Hematopoietic multipotent progenitor cell treated with erythropoietin and hydrocortisone succinate and interleukin-3 and kit ligand, for 6 days (in vitro differentiated cells): ENCODE data around the gene KLHDC7B.
"Not testable (repeated sequence)": the region's sequence is repeated elsewhere in the genome, so short reads cannot be mapped to it uniquely, and the experiment has no call there.

ENCODE experiments used
- DNase-seq: peaks from one replicate; pipeline ENCODE4 v3.0.0-alpha.2; 2015

The KLHDC7B gene

DNA sequence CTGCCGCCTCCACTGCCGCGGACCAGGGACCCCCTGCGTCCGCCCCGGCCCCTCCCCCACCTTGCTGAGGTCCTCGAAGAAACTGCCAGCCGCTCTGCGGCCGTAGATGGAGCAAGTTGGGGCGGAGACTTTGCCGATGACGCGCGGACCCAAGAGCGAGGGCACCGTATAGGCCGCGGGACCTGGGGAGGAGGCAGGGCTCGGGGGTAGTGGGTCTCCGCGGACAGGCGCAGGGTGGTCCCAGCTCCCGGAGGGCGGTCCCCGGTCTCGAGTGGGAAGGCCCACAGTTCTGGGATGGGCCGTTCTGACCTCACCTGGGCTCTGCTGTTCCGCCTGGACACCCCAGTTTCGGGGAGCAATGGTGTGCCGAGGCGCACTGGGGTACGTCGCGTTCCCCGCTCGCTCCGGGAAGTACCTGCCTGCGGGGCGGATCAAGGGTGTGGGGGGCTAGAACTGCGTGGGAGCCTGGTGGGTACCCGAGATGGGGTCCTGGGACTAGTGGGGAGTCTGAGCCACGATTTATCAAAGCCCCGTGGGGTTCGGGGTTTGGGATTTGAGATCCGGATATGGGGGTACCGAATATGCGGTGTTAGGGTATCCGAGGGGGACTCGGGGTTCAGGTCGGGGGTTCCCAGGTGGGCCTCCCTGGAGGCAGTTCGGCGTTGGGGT is 14.7 kb upstream of the KLHDC7B start:
- peak; percentile 93 for DNase-seq

DNA sequence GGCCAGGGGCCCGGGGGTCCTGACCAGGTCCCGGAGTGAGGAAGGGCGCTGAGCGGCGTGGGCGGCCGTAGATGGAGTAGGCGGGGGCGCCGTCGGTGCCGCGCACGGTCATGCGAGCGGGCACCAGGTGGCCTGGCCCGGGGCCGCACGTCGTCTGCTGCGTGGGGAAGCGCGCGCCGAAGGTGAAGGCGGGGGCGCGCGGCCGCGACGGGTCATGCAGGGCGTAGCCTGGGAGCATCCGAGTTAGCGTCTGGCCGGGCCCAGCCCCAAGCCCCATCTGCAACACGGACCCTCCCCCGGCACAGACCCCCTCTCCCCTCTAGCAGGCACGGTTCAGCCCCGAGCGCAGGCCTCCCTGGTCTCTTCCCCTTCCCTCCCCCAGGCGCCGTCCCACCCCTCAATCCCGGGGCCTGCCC is 14.1 kb upstream of the KLHDC7B start:
- peak; percentile 58 for DNase-seq

DNA sequence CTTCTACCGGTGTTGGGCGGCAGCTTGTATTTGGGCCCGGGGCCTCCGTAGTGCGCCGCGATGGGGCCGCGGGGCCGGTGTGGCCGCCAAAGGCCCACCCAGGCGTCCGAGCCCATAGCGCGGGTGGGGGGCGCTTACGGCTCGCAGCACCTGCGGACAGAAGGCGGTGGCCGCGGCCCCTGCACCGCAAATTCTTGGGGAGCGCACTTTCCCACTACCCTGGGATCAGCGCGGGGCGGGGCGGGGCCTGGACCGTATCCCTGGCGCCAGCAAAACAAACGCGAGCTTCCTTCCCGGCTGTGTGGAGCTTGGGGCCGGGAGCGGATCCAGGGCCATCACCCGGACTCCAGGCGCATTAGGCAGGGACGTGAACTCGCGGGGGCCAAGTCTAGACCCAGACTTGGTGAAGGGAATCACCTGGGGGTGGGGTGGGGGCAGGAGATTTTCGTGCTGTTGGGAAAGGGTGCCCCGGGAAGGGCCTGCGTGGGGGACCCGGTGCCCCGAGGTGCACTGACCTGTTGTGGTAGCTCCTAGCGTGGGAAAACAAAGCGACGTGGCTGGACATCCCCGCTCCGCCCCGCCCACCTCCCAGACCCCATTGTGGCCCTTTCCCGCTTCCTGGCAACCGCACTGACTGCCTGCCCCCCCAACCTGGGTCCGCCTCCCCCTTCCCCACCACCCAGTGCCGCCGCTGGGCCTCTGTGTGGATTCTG is 13.6 kb upstream of the KLHDC7B start:
- peak; percentile 16 for DNase-seq

DNA sequence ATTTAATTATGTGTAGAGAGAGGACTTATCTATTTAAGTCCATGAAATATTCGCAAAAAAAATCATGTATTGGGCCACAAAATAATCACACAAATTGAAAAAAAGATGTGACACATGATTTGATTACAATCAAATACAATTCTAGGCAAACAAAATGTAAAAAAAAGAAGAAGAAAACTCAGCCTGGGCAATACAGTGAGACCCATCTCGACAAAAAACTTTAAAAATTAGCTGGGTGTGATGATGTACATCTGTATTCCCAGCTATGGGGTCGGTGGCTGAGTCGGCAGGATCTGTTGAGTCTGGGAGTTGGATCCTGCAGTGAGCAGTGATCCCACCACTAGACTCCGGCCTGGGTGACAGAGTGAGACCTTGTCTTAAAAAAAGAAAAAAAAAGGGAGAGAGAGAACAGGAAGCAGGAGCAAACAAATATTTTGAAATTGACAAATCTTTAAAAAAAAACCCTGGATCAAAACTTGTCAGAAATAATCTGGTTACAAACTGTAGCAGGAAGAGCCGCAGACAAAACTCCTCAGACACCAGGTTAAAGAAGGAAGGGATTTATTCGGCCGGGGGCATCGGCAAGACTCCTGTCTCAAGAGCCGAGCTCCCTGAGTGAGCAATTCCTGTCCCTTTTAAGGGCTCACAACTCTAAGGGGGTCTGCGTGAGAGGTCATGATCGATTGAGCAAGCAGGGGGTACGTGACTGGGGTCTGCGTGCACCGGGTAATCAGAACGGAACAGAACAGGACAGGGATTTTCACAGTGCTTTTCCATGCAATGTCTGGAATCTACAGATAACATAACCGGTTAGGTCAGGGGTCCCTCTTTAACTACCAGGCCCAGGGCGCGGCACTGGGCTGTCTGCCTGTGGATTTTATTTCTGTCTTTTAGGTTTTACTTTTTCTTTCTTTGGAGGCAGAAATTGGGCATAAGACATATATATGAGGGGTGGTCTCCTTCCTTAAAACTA is 12.6 kb upstream of the KLHDC7B start:
- no peak for DNase-seq

DNA sequence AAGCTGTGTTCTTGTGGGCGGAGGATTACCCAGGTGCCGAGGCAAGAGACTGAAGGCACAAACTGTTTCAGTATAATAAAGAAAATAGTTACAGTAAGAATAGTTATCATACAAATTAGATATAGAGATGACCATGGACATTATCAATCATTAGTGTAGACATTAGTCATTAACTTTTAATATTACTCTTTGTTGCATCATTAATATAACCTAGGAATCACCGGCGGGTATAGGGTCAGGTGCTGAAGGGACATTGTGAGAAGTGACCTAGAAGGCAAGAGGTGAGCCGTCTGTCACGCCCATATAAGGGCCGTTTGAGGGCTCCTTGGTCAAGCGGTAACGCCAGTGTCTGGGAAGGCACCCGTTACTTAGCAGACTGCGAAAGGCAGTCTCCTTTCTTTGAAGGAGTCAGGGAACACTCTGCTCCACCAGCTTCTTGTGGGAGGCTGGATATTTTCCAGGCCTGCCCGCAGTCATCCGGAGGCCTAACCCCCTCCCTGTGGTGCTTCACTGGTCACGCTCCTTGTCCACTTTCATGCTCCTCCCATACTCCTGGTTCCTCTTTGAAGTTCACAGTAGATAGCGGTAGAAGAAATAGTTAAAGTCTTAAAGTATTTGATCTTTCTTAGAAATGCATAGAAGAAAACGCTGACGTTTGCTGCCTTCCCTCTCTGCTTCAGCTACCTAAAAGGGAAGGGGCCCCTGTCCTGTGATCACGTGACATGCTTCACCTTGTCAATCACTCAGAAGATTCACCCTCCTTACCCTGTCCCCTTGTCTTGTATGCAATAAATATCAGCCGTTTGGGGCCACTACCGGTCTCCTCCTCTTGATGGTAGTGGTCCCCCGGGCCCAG is 11.6 kb upstream of the KLHDC7B start:
- not testable (repeated sequence) for DNase-seq

DNA sequence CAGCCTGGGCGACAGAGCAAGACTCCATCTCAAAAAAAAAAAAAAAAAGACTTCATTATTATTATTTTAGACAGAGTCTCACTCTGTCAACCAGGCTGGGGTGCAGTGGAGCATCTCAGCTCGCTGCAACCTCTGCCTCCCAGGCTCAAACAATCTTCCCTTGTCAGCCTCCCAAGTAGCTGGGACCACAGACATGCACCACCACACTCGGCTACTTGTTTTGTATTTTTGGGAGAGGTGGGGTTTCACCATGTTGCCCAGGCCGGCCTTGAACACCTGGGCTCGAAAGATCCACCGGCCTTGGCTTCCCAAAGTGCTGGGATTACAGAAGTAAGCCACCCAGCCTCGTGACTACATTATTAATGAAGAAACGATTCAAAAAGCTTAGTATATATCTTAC is 10.6 kb upstream of the KLHDC7B start:
- no peak for DNase-seq

DNA sequence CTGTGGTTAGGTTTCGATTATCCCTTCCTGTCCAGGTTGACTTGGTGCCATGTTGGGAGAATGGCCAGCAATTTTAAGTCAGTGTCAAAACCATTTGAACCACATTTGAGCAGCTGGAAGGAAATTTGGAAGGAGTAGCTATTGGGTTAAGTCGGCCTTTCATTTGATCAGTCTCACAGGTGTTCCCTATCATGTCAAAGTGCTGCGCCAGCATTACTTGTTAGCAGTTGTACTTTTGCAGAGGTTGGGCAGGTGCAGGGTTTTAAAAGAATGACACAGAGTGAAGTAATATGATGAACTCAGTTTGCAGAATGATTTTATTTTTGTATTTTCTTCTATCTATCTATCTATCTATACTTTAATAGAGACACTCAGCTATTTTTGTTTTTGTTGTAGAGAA is 9.5 kb upstream of the KLHDC7B start:
- DNase-seq, result no peak

DNA sequence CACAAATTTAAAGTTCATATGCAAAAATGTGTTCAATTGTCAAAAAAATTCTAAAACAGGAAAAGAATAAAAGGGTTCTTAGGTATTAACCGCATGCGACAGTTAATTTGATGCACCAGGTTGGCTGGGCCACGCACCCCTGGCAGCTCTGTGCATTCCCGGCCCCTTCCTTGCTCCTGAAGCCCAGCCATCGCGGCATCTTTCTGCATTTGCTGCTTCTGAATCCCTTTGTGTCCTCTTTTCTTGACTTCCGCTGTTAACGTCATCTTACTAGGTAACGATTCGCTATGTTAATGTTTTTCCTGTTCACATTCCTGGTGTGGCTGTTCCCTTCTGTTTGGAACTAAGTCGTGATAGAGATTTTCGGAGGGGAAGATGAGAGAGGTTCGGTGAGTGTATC is 7.9 kb upstream of the KLHDC7B start:
- DNase-seq, result no peak

DNA sequence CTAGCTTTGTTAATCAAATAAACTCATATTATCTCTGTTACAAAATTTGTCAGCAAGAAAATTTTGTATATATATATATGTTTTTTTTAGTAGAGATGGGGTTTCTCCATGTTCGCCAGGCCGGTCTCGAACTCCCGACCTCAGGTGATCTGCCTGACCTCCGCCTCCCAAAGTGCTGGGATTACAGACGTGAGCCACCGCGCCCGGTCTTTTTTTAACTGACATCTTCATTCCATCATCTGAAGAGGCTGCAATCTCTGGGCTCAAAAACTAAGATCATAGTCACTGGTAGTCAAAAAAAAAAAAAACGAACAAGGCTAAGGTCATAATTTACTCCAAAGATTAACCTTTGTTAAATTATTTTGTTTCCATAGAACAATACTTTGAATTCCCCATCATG is 5.3 kb upstream of the KLHDC7B start:
- no peak for DNase-seq

DNA sequence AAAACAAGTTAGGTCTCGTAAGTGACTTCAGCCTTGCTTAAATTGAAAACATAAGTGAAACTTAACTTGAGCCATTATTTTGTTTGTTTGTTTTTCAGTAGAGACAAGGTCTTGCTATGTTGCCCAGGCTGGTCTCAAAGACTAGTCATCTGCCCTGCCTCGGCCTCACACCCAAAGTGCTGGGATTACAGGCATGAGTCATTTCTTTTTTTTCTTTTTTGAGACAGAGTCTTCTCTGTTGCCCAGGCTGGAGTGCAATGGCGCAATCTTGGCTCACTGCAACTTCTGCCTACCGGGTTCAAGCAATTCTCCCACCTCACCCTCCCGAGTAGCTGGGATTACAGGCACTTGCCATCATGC is 4.1 kb upstream of the KLHDC7B start:
- DNase-seq, result not testable (repeated sequence)

DNA sequence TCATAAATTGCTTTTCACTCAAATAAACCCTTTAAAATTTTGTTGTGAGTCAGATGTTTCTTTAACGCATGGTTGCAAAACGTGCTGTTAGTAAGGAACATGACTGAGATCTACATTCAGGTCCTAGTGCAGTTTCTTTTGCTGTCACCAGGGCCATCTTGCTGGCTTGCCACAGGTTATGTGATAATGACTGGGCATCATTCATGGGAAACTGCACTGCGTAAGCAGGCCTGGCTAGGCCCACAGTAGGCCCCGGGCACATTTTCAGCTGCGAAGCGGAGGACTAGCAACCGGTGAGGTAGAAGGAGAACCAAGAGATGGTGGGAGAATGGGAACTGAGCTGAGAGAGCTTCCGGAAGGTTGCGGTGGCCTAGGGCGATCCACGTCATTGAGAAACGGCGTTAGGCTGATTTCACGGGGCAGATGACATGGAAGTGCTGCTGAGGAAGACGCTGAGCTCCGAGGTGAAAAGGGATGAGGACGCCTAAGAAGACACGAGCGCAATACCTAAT is 3.2 kb upstream of the KLHDC7B start:
- peak; percentile 49 for DNase-seq

DNA sequence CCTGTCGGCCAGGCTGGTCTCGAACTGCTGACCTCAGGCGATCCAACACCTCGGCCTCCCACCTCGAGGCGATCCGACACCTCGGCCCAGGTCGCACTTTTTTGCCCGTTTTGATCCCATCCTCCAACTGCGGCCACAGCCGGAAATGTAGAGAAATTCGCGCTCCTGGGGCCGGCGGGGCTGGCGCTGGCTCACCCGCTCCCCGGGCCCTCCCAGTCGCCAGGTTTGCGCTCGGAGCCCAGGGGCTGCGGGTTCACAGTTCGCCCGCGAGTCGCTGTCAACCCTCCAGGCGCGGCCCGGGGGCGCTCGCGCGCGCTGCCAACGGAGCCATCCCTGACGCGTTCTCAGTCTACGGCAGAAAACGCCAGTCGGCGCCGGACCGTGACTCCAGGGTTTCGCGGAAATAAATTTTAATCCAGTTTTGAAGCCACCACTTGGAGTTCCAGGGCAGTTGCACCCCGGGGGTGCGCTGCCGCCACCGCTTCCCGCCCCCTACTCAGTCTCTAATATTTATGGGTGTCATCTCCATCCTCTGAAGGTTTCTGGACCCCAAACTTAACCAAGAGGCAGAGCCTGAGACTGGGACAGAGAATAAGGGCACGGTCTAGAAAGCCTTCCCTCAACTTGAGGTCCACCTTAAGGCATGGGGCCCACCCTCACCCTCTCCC is 1.5 kb upstream of the KLHDC7B start:
- peak; percentile 87 for DNase-seq

DNA sequence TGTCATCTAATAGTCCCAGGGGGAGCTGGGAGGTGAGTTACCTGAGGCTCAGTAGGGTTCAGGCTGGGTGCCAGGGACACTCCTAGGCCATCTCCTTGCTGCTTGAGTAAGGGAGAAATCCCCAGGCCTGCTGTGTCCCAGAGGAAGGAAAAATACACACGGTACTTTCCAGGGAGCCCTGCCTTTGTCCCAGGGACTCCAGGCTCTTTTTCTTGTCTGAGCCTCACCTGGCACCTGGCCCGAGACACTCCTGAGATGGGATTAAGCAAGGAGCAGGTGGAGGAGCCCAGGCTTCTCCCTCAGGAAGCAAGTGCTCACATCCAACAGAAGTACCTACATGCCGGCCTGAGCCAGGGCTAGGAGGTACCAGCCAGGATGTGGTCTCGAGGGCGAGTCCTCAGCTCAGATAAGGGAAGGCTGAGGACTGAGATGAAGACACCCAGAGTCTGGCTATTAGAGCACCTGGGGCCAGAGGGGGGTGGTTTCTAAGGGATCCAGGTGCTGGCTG is 899 bp upstream of the KLHDC7B start:
- peak; percentile 66 for DNase-seq

DNA sequence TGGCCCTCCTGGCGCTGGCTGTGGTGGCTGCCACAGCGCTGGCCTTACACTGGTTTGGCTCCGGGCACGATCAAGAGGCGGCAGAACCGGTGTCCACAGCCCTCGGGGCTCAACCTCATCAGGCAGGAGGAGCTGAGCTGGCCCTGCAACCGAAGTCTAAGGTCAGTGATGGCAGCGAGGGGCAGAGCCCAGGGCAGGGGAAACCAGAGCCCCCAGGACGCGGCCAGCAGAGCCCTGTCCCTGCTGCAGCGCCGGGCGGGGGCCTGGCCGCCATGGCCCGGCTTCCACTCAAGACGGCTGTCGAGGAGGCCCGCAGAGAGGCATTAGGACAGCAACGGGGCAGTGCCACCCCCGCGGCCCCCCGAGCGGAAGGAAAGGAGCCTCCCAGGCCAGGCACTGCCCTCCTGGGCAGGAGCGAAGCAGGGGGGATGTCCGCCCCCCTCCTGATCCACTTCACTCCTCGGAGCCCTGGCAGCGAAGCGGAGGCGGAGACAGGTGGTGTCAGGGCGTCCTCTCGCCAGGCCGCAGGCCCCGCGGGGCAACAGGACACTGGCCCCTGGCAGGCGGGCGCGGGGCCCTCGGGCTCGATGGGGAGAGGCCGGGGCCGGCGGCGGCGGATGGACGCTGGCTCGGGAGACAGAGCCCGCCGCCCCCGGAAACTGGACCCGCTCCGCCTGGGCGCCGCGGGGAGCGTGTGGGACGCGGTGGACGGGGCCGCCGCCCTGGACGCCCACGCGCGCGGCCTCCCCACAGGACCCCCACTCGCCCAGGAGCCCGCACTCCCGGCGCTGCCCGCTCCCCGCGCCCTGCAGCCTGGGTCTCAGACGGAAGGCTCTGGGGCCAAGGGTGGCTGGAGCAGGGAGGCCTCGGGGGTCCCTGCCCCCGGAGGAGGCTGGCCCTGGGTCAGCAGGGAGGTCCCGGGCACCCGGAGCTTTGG is 895 bp downstream of the KLHDC7B start:
- no peak for DNase-seq

DNA sequence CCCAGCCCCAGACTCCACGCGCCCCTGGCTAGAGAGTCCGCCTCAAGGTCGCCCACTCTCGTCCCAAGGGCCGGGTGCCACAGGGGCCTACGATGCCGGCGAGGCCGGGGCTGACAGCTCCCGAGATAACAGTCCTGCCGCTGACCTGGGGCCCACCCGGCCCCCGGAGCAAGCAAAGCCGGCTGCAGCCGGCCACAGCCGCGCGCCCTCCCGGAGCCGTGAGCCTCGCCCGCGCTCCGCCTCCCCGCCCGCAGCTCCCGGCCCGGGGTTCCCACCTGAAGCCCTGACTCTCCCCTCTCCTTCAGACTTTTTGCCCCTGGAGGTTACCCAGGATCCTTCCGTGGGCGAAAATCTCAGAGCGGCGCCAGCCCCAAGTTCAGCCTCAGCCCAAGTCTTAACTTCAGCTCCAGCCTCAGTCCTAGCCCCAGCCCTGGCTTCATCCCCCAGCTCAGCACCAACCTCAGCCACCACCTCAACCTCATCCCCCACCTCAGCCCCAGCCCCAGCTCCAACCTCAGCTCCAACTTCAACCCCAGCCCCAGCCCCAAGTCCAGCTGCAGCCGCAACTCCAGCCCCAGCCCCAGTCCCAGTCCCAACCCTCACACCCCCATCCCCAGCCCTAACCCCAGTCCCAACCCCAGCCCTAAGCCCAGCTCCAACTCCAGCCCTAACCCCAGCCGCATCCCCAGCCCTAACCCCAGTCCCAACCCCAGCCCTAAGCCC is 1.7 kb downstream of the KLHDC7B start:
- no peak for DNase-seq

DNA sequence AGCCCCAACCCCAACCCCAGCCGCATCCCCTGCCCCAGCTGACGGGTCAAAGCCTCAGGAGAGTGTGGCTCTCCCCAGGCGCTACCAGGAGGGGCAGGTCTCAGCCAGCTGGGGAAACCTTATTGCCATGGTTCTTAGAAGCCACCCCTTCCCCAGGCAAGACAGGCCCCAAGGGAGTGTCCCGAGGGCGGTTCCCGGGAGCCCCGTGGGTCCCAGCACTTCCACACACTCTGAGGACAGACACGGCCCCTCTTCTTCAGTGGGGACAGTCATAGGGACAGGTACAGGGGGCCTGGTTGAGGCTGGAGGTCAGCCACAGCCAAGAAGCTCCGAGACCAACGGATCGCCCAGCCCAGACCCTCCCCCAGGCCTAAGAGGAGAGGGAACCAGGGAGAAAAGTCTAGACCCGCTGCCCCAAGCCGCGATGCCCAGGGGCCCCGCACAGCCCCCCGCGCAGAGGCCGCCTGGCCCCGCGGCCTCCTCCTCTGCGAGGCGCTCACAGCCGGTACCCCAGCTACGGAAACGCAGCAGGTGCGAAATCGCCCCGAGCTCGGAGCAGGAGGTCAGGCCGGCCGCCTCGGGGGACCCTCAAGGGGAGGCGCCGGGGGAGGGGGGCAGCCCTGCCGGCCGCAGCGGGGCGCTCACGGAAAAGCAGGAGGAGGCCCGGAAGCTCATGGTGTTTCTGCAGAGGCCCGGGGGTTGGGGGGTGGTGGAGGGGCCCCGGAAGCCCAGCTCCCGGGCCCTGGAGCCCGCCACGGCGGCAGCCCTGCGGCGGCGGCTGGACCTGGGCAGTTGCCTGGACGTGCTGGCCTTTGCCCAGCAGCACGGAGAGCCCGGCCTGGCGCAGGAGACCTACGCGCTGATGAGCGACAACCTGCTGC is 2.6 kb downstream of the KLHDC7B start:
- DNase-seq, result no peak

DNA sequence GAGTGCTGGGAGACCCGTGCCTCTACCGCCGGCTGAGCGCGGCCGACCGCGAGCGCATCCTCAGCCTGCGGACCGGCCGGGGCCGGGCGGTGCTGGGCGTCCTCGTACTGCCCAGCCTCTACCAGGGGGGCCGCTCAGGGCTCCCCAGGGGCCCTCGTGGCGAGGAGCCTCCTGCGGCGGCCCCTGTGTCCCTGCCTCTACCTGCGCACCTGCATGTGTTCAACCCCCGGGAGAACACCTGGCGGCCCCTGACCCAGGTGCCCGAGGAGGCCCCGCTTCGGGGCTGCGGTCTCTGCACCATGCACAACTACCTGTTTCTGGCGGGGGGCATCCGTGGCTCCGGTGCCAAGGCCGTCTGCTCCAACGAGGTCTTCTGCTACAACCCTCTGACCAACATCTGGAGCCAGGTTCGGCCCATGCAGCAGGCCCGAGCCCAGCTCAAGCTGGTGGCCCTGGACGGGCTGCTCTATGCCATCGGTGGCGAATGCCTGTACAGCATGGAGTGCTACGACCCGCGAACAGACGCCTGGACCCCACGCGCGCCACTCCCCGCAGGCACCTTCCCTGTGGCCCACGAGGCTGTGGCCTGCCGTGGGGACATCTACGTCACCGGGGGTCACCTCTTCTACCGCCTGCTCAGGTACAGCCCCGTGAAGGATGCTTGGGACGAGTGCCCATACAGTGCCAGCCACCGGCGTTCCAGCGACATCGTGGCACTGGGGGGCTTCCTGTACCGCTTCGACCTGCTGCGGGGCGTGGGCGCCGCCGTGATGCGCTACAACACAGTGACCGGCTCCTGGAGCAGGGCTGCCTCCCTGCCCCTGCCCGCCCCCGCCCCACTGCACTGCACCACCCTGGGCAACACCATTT is 3.5 kb downstream of the KLHDC7B start:
- DNase-seq, result no peak

DNA sequence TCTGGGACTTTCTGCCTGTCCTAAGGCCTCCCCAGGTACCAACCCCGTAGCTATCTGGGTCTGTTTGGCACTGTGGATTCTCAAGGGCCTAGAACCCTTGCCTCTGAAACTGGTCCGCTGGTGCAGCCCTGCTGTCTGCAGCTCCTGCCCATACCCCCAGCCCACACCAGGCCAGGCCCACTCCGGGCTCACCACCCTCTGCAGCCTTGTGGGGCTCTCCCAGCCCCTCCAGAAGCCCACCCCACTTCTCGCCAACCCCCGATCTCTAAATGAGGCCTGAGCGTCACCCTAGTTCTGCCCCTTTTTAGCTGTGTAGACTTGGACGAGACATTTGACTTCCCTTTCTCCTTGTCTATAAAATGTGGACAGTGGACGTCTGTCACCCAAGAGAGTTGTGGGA is 4.7 kb downstream of the KLHDC7B start:
- no peak for DNase-seq
